H1 (cell line): ENCODE measurements around the gene BLCAP. TPM values are rescaled to one million over a fixed set of nuclear protein-coding genes. Genes with fewer than 3 reads are reported as not detected.
A peak's percentile ranks its signal among the peaks of the same experiment; 100 is the strongest.

ENCODE experiments used
- CTCF ChIA-PET: fragments of 300-600 bp; sonication (Branson Sonifier 250); formaldehyde crosslinking; loops from one replicate; lab custom pipeline; 2021; ENCODE audit not compliant: partially characterized antibody; lab: Charles Lee
- POLR2A ChIA-PET: fragments of 300-600 bp; sonication (Branson Sonifier 250); formaldehyde crosslinking; loops from one replicate; lab custom pipeline; 2021; ENCODE audit warnings: inconsistent platforms; ENCODE audit not compliant: partially characterized antibody; lab: Charles Lee
- DNase-seq, 2 experiments: peaks; one replicate each; pipeline versions ENCODE4 v3.0.0 to v3.0.0-alpha.2; 2010 to 2022; ENCODE audit warnings: low spot score in 2 of 2, low read depth in 1 of 2, mixed read lengths in 1 of 2
- FAIRE-seq: peaks from 2 replicates; lab custom pipeline; 2011; peaks lifted over from hg19 to GRCh38; lab: Jason Lieb, UNC
- H2AFZ ChIP-seq: 2 replicates; pipeline ENCODE4 v1.8.1; 2012; ENCODE audit warnings: low read length, inconsistent platforms
- H2AK5ac ChIP-seq: 2 replicates; pipeline ENCODE4 v1.6.1; 2013; ENCODE audit warnings: low read depth, low read length
- H2BK120ac ChIP-seq: replicated peaks from 2 replicates; pipeline ENCODE3; 2013; ENCODE audit warnings: low read depth, low read length, inconsistent platforms
- H2BK12ac ChIP-seq: 2 replicates; pipeline ENCODE4 v1.6.1; 2013; ENCODE audit warnings: low read depth, low read length
- H2BK15ac ChIP-seq: 2 replicates; pipeline ENCODE4 v1.6.1; 2013; ENCODE audit warnings: low read length
- H2BK20ac ChIP-seq: 2 replicates; pipeline ENCODE4 v1.6.1; 2013; ENCODE audit warnings: low read length
- H2BK5ac ChIP-seq: 2 replicates; pipeline ENCODE4 v1.6.1; 2013; ENCODE audit warnings: low read depth, low read length
- H3K14ac ChIP-seq: 2 replicates; pipeline ENCODE4 v1.6.1; 2013; ENCODE audit warnings: inconsistent platforms; ENCODE audit not compliant: insufficient read length
- H3K18ac ChIP-seq: 2 replicates; pipeline ENCODE4 v1.6.1; 2013; ENCODE audit warnings: low read length; ENCODE audit errors: extremely low read depth
- H3K23ac ChIP-seq: 2 replicates; pipeline ENCODE4 v1.6.1; 2013; ENCODE audit warnings: inconsistent platforms; ENCODE audit not compliant: insufficient read length
- H3K23me2 ChIP-seq: 2 replicates; pipeline ENCODE4 v1.6.1; 2013; ENCODE audit warnings: low read depth, low read length
- H3K27ac ChIP-seq: 2 replicates; pipeline ENCODE4 v1.6.1; 2011; ENCODE audit warnings: low read depth, low read length, inconsistent platforms
- H3K27me3 ChIP-seq, 4 experiments: replicated peaks in 1 of 4; 1 replicate in 1 of 4; 2 replicates in 3 of 4; pipeline versions ENCODE4 v1.6.1 to v1.8.1; 2011 to 2013; ENCODE audit warnings: low read length in 3 of 4, mild to moderate bottlenecking in 3 of 4, inconsistent platforms in 2 of 4, mixed read lengths in 2 of 4, moderate library complexity in 1 of 4; ENCODE audit not compliant: control insufficient read depth in 3 of 4, insufficient read depth in 3 of 4; ENCODE audit errors: extremely low read depth in 1 of 4
- H3K36me3 ChIP-seq, 4 experiments: 2 replicates each; pipeline versions ENCODE4 v1.6.1 to v1.8.1; 2011 to 2013; ENCODE audit warnings: mild to moderate bottlenecking in 4 of 4, low read length in 3 of 4, moderate library complexity in 2 of 4, control low read depth in 1 of 4, inconsistent platforms in 1 of 4; ENCODE audit not compliant: insufficient read depth in 4 of 4, control insufficient read depth in 2 of 4
- H3K4ac ChIP-seq: replicated peaks from 2 replicates; pipeline ENCODE3; 2013; ENCODE audit warnings: low read length, low read depth, mixed read lengths, inconsistent platforms; ENCODE audit not compliant: insufficient read length
- H3K4me1 ChIP-seq, 4 experiments: replicated peaks in 1 of 4; 1 replicate in 1 of 4; 2 replicates in 3 of 4; pipeline versions ENCODE4 v1.6.1 to v1.8.1; 2011 to 2013; ENCODE audit warnings: low read length in 3 of 4, inconsistent platforms in 2 of 4, mixed read lengths in 1 of 4; ENCODE audit not compliant: insufficient read depth in 4 of 4, control insufficient read depth in 3 of 4
- H3K4me2 ChIP-seq, 2 experiments: 2 replicates each; pipeline versions ENCODE4 v1.6.1 to v1.8.1; 2011 to 2013; ENCODE audit warnings: low read depth in 2 of 2, low read length in 2 of 2, control low read depth in 1 of 2, inconsistent platforms in 1 of 2, mild to moderate bottlenecking in 1 of 2; ENCODE audit not compliant: insufficient read depth in 1 of 2
- H3K4me3 ChIP-seq, 4 experiments: fragments of 200-600, 300-600 bp in 1 of 4; sonication (generic), shearing (Covaris generic), sonication (Bioruptor Twin) in 1 of 4; 2 replicates each; pipeline versions ENCODE4 v1.5.1 to v1.8.1; 2011 to 2016; ENCODE audit warnings: low read length in 4 of 4, low read depth in 3 of 4, control low read depth in 2 of 4, inconsistent platforms in 2 of 4, mild to moderate bottlenecking in 2 of 4, mixed read lengths in 1 of 4, moderate library complexity in 1 of 4; ENCODE audit not compliant: insufficient read depth in 2 of 4; ENCODE audit errors: extremely low read depth in 1 of 4
- H3K56ac ChIP-seq: replicated peaks from 2 replicates; pipeline ENCODE3; 2013; ENCODE audit warnings: low read depth, mild to moderate bottlenecking, mixed read lengths, low read length, inconsistent platforms; ENCODE audit not compliant: insufficient read length
- H3K79me1 ChIP-seq: 2 replicates; pipeline ENCODE4 v1.6.1; 2013; ENCODE audit warnings: low read depth, low read length, control low read depth
- H3K79me2 ChIP-seq, 2 experiments: 2 replicates each; pipeline versions ENCODE4 v1.6.1 to v1.8.1; 2012 to 2013; ENCODE audit warnings: low read length in 2 of 2, mild to moderate bottlenecking in 2 of 2, inconsistent platforms in 1 of 2; ENCODE audit not compliant: insufficient read depth in 2 of 2, control insufficient read depth in 1 of 2
- H3K9ac ChIP-seq, 4 experiments: replicated peaks in 1 of 4; 1 replicate in 1 of 4; 2 replicates in 3 of 4; pipeline versions ENCODE4 v1.6.1 to v1.8.1; 2011 to 2013; ENCODE audit warnings: low read depth in 3 of 4, low read length in 3 of 4, control low read depth in 2 of 4, mild to moderate bottlenecking in 2 of 4, moderate library complexity in 2 of 4, inconsistent platforms in 1 of 4; ENCODE audit errors: extremely low read depth in 1 of 4
- H3K9me3 ChIP-seq, 2 experiments: 2 replicates each; pipeline versions ENCODE4 v1.6.1 to v1.8.1; 2012 to 2013; ENCODE audit warnings: mild to moderate bottlenecking in 2 of 2, moderate library complexity in 2 of 2, control low read depth in 1 of 2, inconsistent platforms in 1 of 2, low read depth in 1 of 2, low read length in 1 of 2, mixed read lengths in 1 of 2; ENCODE audit not compliant: insufficient read depth in 2 of 2
- H4K20me1 ChIP-seq, 2 experiments: replicated peaks in 1 of 2; 2 replicates each; pipeline versions ENCODE3 to v1.8.1; 2011 to 2013; ENCODE audit warnings: inconsistent platforms in 2 of 2, low read length in 2 of 2, mild to moderate bottlenecking in 1 of 2; ENCODE audit not compliant: insufficient read depth in 2 of 2, control insufficient read depth in 1 of 2
- H4K5ac ChIP-seq: 2 replicates; pipeline ENCODE4 v1.6.1; 2013; ENCODE audit warnings: low read length, low read depth, mixed read lengths, inconsistent platforms; ENCODE audit not compliant: insufficient read length
- H4K8ac ChIP-seq: 2 replicates; pipeline ENCODE4 v1.8.0; 2013; ENCODE audit warnings: mild to moderate bottlenecking, moderate library complexity, low read length, inconsistent platforms; ENCODE audit not compliant: insufficient read depth; ENCODE audit errors: extremely low read depth
- H4K91ac ChIP-seq: replicated peaks from 2 replicates; pipeline ENCODE3; 2013; ENCODE audit warnings: low read length, mixed read lengths, inconsistent platforms; ENCODE audit not compliant: insufficient read length
- CBX8 ChIP-seq: fragments of 300-800, 300-1000 bp; sonication (generic); IDR thresholded peaks from 2 replicates; pipeline ENCODE4 v1.7.1; 2016; ENCODE audit warnings: low read depth, low read length, borderline replicate concordance
- CREB1 ChIP-seq: IDR thresholded peaks from 2 replicates; pipeline ENCODE4 v1.6.1; 2012; ENCODE audit warnings: inconsistent platforms
- GTF2F1 ChIP-seq: IDR thresholded peaks from 2 replicates; pipeline ENCODE4 v1.6.1; 2012; ENCODE audit warnings: low read depth, low read length, improper control_type of control experiment, borderline replicate concordance
- NANOG ChIP-seq: IDR thresholded peaks from 2 replicates; pipeline ENCODE4 v1.6.1; 2011; ENCODE audit warnings: low read length, low read depth, mild to moderate bottlenecking, inconsistent platforms; ENCODE audit not compliant: insufficient read depth, poor library complexity, severe bottlenecking
- RBBP5 ChIP-seq: IDR thresholded peaks from 2 replicates; pipeline ENCODE4 v1.7.1; 2012; ENCODE audit warnings: low read depth, mild to moderate bottlenecking, inconsistent platforms, low read length, moderate library complexity, borderline replicate concordance
- SAP30 ChIP-seq: fragments of 300-600 bp; sonication (generic); IDR thresholded peaks from 2 replicates; pipeline ENCODE4 v1.7.1; 2012; ENCODE audit warnings: low read length, moderate library complexity, mild to moderate bottlenecking, inconsistent platforms; ENCODE audit not compliant: insufficient read depth, insufficient replicate concordance
- SIX5 ChIP-seq: IDR thresholded peaks from 2 replicates; pipeline ENCODE4 v1.6.1; 2011; ENCODE audit warnings: mild to moderate bottlenecking, low read depth, low read length
- TBP ChIP-seq: IDR thresholded peaks from 2 replicates; pipeline ENCODE4 v1.6.1; 2011; ENCODE audit warnings: low read depth, low read length, improper control_type of control experiment
- WGBS, 2 experiments: shearing (Covaris generic) in 1 of 2; methylation state at CpG; one replicate each; pipeline versions ENCODE4 v1.1.6 to v1.1.7; 2013 to 2015; ENCODE audit warnings: low lambda C conversion rate in 2 of 2, mixed read lengths in 2 of 2, inconsistent platforms in 1 of 2, low coverage in 1 of 2, missing lambda C conversion rate in 1 of 2; ENCODE audit not compliant: insufficient replicate concordance in 2 of 2, insufficient coverage in 1 of 2, insufficient read length in 1 of 2; ENCODE audit errors: extremely low coverage in 1 of 2, missing lambda C conversion rate in 1 of 2; 5-methylcytosine and 5-hydroxymethylcytosine counted together
- polyA plus RNA-seq, 7 experiments: library from polyadenylated mRNA; depleted of rRNA in 3 of 7; stranded (reverse) in 5 of 7; unstranded in 2 of 7; fragments of >200 nt in 5 of 7; fragments of 200-250 nt in 2 of 7; gene quantifications; 1 replicate in 5 of 7; 2 replicates in 1 of 7; 4 replicates in 1 of 7; pipeline versions ENCODE4 v1.2.1 to v1.2.3, GENCODE V29; 2011 to 2013; ENCODE audit warnings: missing spikeins in 2 of 7, mixed read lengths in 2 of 7
- total RNA-seq: library from RNA; stranded (reverse); fragmentation: NEBNext Ultra II Directional; extraction: Animal tissue kit (Norgen Biotek cat#: 25700); gene quantifications from 2 replicates; pipeline ENCODE4 v1.2.1, GENCODE V29; 2021

Gene BLCAP
- total and polyA plus RNA-seq, 2 of the 8 experiments (the other 6 are each of a cell fraction or from before 2014, with no cell fraction given): 60.3 to 72.2 TPM

GRCh38 chr20:37565134-37565811 is 37.6 kb upstream of the BLCAP start:
- FAIRE-seq (no peak), DNase-seq (no peak)
- Histone ChIP-seq H3K79me1 (no peaks in the 10 kb centered on the region), H4K8ac (no peak overlapping the region), H3K9me3 (no peaks in the 10 kb centered on the region), H3K4me1 (peaks cover 2 to 14% (median 7%) of the 10 kb centered on the region in 4 experiments; a peak in 5 of 7 replicates), H3K36me3 (no peaks in the 10 kb centered on the region), H3K79me2 (no peaks in the 10 kb centered on the region), H2AK5ac (no peak overlapping the region), H4K91ac (no peak overlapping the region), H2BK15ac (no peak overlapping the region), H3K23me2 (peaks cover 2% of the 10 kb centered on the region; the same call in 1 of the 2 replicates), H3K9ac (no peak overlapping the region; a peak in 1 of 7 replicates), H3K14ac (no peak overlapping the region), H2AFZ (0 out of 2 replicates have a peak overlapping the region, but pooled peaks have one; percentile 3), H4K5ac (no peak overlapping the region), H2BK12ac (no peak overlapping the region; the same call in 1 of the 2 replicates), H2BK20ac (no peak overlapping the region), H4K20me1 (no peaks in the 10 kb centered on the region), H3K4me2 (no peak overlapping the region), H3K27me3 (peaks cover 0 to 13% (median 5%) of the 10 kb centered on the region in 4 experiments; a peak in 5 of 7 replicates), H3K18ac (no peak overlapping the region), H3K4ac (no peak overlapping the region), H2BK120ac (no peak overlapping the region), H3K27ac (no peak overlapping the region), H3K4me3 (no peak overlapping the region), H2BK5ac (no peak overlapping the region), H3K23ac (no peak overlapping the region), H3K56ac (no peak overlapping the region)
- WGBS, 2 experiments: 82% methylated on average over 13 of the region's 14 CpGs; no CpG with 5 or more reads in 1 of the 2 experiments
- CTCF ChIA-PET: interaction anchor here (0.6 to 5.6 kb wide), 60 partner anchors 9 to 468 kb away, joined by 3 to 55 read pairs (median 6); partner anchors contain the start of genes RPRD1B, TTI1 and VSTM2L
- POLR2A ChIA-PET: no interaction called here
- TF ChIP-seq SAP30: no peak
- TF ChIP-seq SIX5: no peak
- TF ChIP-seq CBX8: no peak
- no peak for TF ChIP-seq GTF2F1
- no peak for TF ChIP-seq TBP
- TF ChIP-seq CREB1: no peak
- TF ChIP-seq NANOG: no peak
- no peak for TF ChIP-seq RBBP5
